Calu3 (cell line): Measurements from ENCODE around the gene TPM1. TPM values are rescaled to one million over a fixed set of nuclear protein-coding genes. Genes with fewer than 3 reads are reported as not detected.
A peak's percentile ranks its signal among the peaks of the same experiment; 100 is the strongest.

Experiments
- BruUV-seq: library from RNA; stranded (reverse); fragments of 400-500 nt; replicated peaks from 2 replicates; lab custom pipeline; 2021; lab: Mats Ljungman, UMichigan
- CTCF ChIA-PET: fragments of 300-600 bp; sonication (Branson Sonifier 250); formaldehyde crosslinking; loops from one replicate; lab custom pipeline; 2022; ENCODE audit warnings: antibody characterized with exemption; lab: Charles Lee
- DNase-seq: peaks from one replicate; pipeline ENCODE4 v3.0.0; 2022
- H3K27ac Mint-ChIP-seq: one replicate; pipeline ENCODE4 v1.8.0; 2022; ENCODE audit warnings: mixed read lengths; ENCODE audit not compliant: unreplicated experiment
- H3K27me3 Mint-ChIP-seq: one replicate; pipeline ENCODE4 v1.8.0; 2022; ENCODE audit warnings: mixed read lengths; ENCODE audit not compliant: unreplicated experiment
- H3K36me3 Mint-ChIP-seq: one replicate; pipeline ENCODE4 v1.8.0; 2022; ENCODE audit warnings: mild to moderate bottlenecking, moderate library complexity, mixed read lengths; ENCODE audit not compliant: insufficient read depth, unreplicated experiment
- H3K4me1 Mint-ChIP-seq: one replicate; pipeline ENCODE4 v1.8.0; 2022; ENCODE audit warnings: mild to moderate bottlenecking, low read depth, mixed read lengths; ENCODE audit not compliant: unreplicated experiment
- H3K4me3 Mint-ChIP-seq: one replicate; pipeline ENCODE4 v1.8.0; 2022; ENCODE audit warnings: mild to moderate bottlenecking, low read depth, moderate library complexity, mixed read lengths; ENCODE audit not compliant: unreplicated experiment
- H3K9me3 Mint-ChIP-seq: one replicate; pipeline ENCODE4 v1.8.0; 2022; ENCODE audit warnings: low read depth, mixed read lengths; ENCODE audit not compliant: unreplicated experiment
- CTCF ChIP-seq: fragments of 200-600 bp; IDR thresholded peaks from one replicate; pipeline ENCODE4 v1.8.0; 2022; ENCODE audit warnings: antibody characterized with exemption; ENCODE audit not compliant: unreplicated experiment
- intact Hi-C: fragments of 100-400 bp; cut with micrococcal nuclease; formaldehyde crosslinking; loops from one replicate; pipeline ENCODE4 v1.10.0; 2022; ENCODE audit not compliant: unreplicated experiment
- total RNA-seq: library from RNA; stranded (reverse); gene quantifications from 2 replicates; pipeline ENCODE4 v1.2.3, GENCODE V29; 2022

The TPM1 gene
- total RNA-seq, 1 experiment from 2014 or later = 1,158 TPM

GRCh38 chr15:63082366-63082765 is 39.8 kb downstream of the TPM1 start:
- Mint-ChIP-seq H3K36me3 (no peaks in the 10 kb centered on the region), H3K27ac (peak overlapping the region; percentile 43), H3K9me3 (no peaks in the 10 kb centered on the region), H3K4me1 (no peaks in the 10 kb centered on the region), H3K4me3 (no peak overlapping the region), H3K27me3 (no peaks in the 10 kb centered on the region)
- TF ChIP-seq CTCF = no peak
- DNase-seq = no peak
- CTCF ChIA-PET = interaction anchor here (0.6 kb wide), 2 partner anchors 9 to 638 kb away, joined by 4 to 7 read pairs; no protein-coding TSS in a partner anchor
- BruUV-seq = no TSS peak
- intact Hi-C loops = no loop called here

DNA sequence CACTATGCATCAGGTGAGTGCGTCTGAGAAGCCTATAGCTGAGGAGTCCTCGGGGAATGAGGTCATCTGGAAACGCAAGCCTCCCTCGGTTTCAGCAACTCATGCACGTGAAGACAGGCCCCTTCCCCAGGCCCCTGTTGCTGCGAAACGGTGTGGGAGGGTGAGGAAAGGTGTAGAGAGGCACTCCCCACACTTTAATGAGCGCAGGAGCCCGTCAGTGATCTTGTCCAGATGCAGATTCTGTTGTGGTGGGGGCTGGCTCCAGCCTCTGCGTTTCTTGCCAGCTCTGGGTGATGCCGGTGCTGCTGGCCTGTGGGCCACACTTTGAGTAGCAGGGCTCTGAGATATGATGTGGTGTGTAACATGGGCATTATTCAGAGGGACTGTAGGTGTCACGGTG is 40.5 kb downstream of the TPM1 start:
- Mint-ChIP-seq H3K4me3 (no peak overlapping the region), H3K9me3 (no peaks in the 10 kb centered on the region), H3K27me3 (no peaks in the 10 kb centered on the region), H3K4me1 (no peaks in the 10 kb centered on the region), H3K27ac (no peak overlapping the region), H3K36me3 (no peaks in the 10 kb centered on the region)
- BruUV-seq = no TSS peak
- DNase-seq = no peak
- no peak for TF ChIP-seq CTCF
- CTCF ChIA-PET = no interaction called here
- intact Hi-C loops = no loop called here

- no peaks in the 10 kb centered on the region for H3K4me1 Mint-ChIP-seq
- no peak for TF ChIP-seq CTCF
Measured at GRCh38 chr15:63083541-63083940, 41.0 kb downstream of the TPM1 start.

GRCh38 chr15:63084806-63085205 is 42.3 kb downstream of the TPM1 start:
- DNase-seq = no peak
- Mint-ChIP-seq H3K27ac (no peak overlapping the region), H3K36me3 (no peaks in the 10 kb centered on the region), H3K4me3 (no peak overlapping the region), H3K27me3 (no peaks in the 10 kb centered on the region), H3K9me3 (no peaks in the 10 kb centered on the region), H3K4me1 (no peaks in the 10 kb centered on the region)
- no peak for TF ChIP-seq CTCF
- CTCF ChIA-PET = no interaction called here
- no TSS peak for BruUV-seq
- intact Hi-C loops = no loop called here

More at GRCh38 chr15:63083541-63083940, 41.0 kb downstream of the TPM1 start:
- Mint-ChIP-seq H3K27ac (no peak overlapping the region), H3K9me3 (no peaks in the 10 kb centered on the region), H3K27me3 (no peaks in the 10 kb centered on the region), H3K4me3 (no peak overlapping the region), H3K36me3 (no peaks in the 10 kb centered on the region)
- intact Hi-C loops = no loop called here
- DNase-seq = no peak
- BruUV-seq = no TSS peak
- CTCF ChIA-PET = no interaction called here
